Prostate gland (tissue), 2 donors: ENCODE results near the gene FGGY. TPM values are rescaled to one million over a fixed set of nuclear protein-coding genes. Genes with fewer than 3 reads are reported as not detected.
A peak's percentile ranks its signal among the peaks of the same experiment; 100 is the strongest.

Experiments used
- DNase-seq: peaks from one replicate; pipeline ENCODE4 v3.0.0-alpha.2; 2019; ENCODE audit warnings: low spot score
- H3K27ac ChIP-seq, 2 donors: fragments of 200-600 bp; sonication (generic); 2 replicates each; pipeline ENCODE4 v1.5.1; 2017 to 2019
- H3K27me3 ChIP-seq: fragments of 200-600 bp; sonication (generic); replicated peaks from 2 replicates; pipeline ENCODE4 v1.5.1; 2019; ENCODE audit not compliant: insufficient read depth
- H3K36me3 ChIP-seq, 2 donors: fragments of 200-600 bp; sonication (generic); 1 replicate in 1 of 2; 2 replicates in 1 of 2; pipeline versions ENCODE4 v1.5.1 to v1.8.1; 2017 to 2019
- H3K4me1 ChIP-seq: fragments of 200-600 bp; sonication (generic); replicated peaks from 2 replicates; pipeline ENCODE4 v1.5.1; 2019
- H3K4me3 ChIP-seq, 2 donors: fragments of 200-600 bp; sonication (generic); 2 replicates each; pipeline ENCODE4 v1.5.1; 2017 to 2019
- H3K9me3 ChIP-seq: fragments of 200-600 bp; sonication (generic); 2 replicates; pipeline ENCODE4 v1.5.1; 2017
- POLR2A ChIP-seq: fragments of 450-650 bp; IDR thresholded peaks from one replicate; pipeline ENCODE4 v1.6.1; 2016; ENCODE audit warnings: antibody characterized with exemption, mild to moderate bottlenecking
- POLR2AphosphoS5 ChIP-seq: sonication (generic); formaldehyde crosslinking; IDR thresholded peaks from one replicate; pipeline ENCODE4 v1.6.1; 2017; ENCODE audit warnings: antibody characterized with exemption
- WGBS: methylation state at CpG from one replicate; pipeline ENCODE4 v1.1.5; 2018; 5-methylcytosine and 5-hydroxymethylcytosine counted together
- intact Hi-C: fragments of 100-400 bp; cut with DNase I; formaldehyde crosslinking; loops from one replicate; pipeline ENCODE4 v1.14.2; 2022
- total RNA-seq, 2 donors: library from RNA; depleted of rRNA; stranded (reverse); fragments of >200 nt; gene quantifications; one replicate each; pipeline ENCODE4 v1.1.0, GENCODE V29; 2016
- TF ChIP-seq, protein P1 (sequence below), 4 experiments: fragments of 200-600 bp in 2 of 4; fragments of 450-650 bp in 2 of 4; sonication (generic) in 2 of 4; IDR thresholded peaks; 1 replicate in 3 of 4; 2 replicates in 1 of 4; pipeline ENCODE4 v1.5.1; 2016 to 2019; ENCODE audit warnings: antibody characterized with exemption in 4 of 4, mild to moderate bottlenecking in 2 of 4, moderate library complexity in 2 of 4

Gene FGGY
- total RNA-seq, 2 donors from 2014 or later, result 28.6 to 32.2 TPM

DNA sequence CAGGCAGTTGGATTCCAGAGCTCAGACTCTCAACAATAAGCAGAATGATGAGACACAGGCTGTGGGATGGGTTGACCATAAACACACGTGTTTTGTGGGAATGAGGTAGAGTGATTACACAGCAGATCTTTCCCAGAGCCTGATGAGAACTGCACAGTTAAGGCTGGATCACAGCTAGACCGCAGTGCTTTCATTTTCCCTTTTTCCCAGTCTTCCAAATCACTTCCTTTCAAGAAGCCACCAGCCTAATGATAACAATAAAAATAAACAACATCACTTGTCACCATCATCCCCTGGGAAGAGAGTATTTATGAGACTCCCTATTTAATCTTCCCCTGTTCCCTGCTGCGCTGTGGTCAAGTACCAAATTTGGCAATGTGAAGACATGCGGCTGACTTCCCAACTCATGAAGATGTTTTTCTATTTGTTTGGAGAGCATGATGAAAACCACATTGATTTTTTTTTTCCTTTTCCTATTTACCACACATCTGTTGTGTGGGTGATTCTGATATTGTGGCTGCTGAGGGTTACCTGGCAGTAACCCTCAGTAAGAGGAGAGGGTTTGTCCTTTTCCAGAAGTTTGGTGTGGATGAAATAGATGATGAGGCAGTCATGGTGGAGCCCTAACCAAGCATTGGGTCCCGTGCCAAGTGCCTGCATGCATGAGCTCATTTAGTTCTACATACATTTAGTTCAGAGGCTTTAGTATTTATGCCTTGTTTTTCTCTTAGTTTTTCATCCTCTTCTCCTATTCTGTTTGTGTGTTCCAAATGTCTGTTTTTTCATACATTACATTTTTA, 268.9 kb downstream of the FGGY start:
- Histone ChIP-seq H3K4me1 (no peaks in the 10 kb centered on the region), H3K9me3 (no peaks in the 10 kb centered on the region), H3K27me3 (no peaks in the 10 kb centered on the region), H3K36me3 (no peaks in the 10 kb centered on the region), H3K27ac (peak overlapping the region in 1 of 2 donors; percentile 20), H3K4me3 (no peak overlapping the region)
- intact Hi-C loops, result no loop called here
- no peak for DNase-seq
- TF ChIP-seq, protein P1, sequence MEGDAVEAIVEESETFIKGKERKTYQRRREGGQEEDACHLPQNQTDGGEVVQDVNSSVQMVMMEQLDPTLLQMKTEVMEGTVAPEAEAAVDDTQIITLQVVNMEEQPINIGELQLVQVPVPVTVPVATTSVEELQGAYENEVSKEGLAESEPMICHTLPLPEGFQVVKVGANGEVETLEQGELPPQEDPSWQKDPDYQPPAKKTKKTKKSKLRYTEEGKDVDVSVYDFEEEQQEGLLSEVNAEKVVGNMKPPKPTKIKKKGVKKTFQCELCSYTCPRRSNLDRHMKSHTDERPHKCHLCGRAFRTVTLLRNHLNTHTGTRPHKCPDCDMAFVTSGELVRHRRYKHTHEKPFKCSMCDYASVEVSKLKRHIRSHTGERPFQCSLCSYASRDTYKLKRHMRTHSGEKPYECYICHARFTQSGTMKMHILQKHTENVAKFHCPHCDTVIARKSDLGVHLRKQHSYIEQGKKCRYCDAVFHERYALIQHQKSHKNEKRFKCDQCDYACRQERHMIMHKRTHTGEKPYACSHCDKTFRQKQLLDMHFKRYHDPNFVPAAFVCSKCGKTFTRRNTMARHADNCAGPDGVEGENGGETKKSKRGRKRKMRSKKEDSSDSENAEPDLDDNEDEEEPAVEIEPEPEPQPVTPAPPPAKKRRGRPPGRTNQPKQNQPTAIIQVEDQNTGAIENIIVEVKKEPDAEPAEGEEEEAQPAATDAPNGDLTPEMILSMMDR (IDR thresholded peaks at IDR 0.05), result no peak
- no peak for TF ChIP-seq POLR2AphosphoS5
- TF ChIP-seq POLR2A, result no peak
- 69% methylated on average over 5 of the region's 5 CpGs for WGBS

DNA sequence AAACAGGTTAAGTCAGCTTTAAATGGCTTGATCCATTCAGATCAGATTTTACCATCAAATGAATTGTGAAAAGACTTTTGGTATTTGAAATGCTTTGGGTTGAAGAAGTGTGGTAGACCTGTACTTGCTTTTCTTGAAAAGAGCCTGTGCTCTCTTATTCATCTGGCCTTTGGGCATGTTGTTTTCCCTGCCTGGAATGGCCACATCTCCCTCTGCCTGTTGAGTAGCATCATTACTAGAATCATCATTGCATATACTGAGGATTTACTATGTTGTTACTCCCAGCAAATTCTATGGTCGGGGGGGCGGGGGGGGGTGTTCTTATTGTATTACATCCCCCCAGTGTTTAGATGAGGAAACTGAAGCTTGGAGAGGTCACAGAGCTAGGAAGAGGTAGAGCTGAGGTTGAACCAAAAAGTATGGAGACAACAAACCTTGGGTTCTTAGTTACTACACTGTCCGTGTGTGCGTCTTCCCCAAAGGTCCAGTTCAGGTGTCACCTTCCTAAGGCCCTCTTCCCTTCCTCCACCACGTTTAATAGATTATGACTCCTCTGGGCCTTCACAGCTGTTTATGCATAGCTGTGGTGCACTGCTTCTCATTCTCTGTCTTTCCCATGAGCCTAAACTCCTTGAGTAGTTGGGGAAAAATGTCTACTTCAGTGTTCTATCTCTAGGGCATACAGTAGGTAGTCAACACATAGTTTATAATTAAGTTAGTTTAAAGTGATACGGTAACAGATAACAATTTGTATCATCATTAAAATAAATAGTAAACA, 271.5 kb downstream of the FGGY start:
- no peaks in the 10 kb centered on the region for H3K36me3 ChIP-seq
- no peaks in the 10 kb centered on the region for H3K4me1 ChIP-seq
- no peak for DNase-seq
- no peaks in the 10 kb centered on the region for H3K27me3 ChIP-seq
- 87% methylated on average over 6 of the region's 6 CpGs for WGBS
- no peak overlapping the region for H3K4me3 ChIP-seq
- H3K27ac ChIP-seq, result no peak overlapping the region
- no peaks in the 10 kb centered on the region for H3K9me3 ChIP-seq
- no peak for TF ChIP-seq POLR2AphosphoS5
- TF ChIP-seq POLR2A, result no peak
- TF ChIP-seq, protein P1 (IDR thresholded peaks at IDR 0.05), result no peak
- intact Hi-C loops, result no loop called here

DNA sequence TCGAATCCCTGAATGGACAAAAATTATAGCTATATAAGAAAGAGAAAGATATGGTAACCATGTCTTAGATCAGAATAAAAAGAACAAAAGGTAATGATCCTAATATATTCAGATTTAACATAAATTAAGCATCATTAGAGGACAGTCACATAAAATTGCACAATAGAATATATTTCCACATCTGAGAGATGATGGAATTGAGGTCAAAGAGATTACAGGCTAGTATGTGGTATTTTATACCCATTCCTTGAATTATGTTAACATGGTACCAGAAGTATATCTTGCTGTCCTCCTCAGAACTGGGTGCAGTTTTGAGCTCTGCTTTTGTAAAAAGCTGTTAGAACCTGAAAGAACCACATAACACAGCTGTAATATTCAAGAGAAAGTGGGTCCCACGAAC, 272.3 kb downstream of the FGGY start:
- no peaks in the 10 kb centered on the region for H3K36me3 ChIP-seq
- no peaks in the 10 kb centered on the region for H3K4me1 ChIP-seq
- no peak for DNase-seq
- no peaks in the 10 kb centered on the region for H3K27me3 ChIP-seq
- TF ChIP-seq POLR2AphosphoS5, result no peak
- no peak for TF ChIP-seq POLR2A
- TF ChIP-seq, protein P1 (IDR thresholded peaks at IDR 0.05), result no peak
- intact Hi-C loops, result no loop called here
- H3K4me3 ChIP-seq, result no peak overlapping the region
- H3K9me3 ChIP-seq, result no peaks in the 10 kb centered on the region
- 81% methylated on average over 2 of the region's 2 CpGs for WGBS
- H3K27ac ChIP-seq, result no peak overlapping the region

DNA sequence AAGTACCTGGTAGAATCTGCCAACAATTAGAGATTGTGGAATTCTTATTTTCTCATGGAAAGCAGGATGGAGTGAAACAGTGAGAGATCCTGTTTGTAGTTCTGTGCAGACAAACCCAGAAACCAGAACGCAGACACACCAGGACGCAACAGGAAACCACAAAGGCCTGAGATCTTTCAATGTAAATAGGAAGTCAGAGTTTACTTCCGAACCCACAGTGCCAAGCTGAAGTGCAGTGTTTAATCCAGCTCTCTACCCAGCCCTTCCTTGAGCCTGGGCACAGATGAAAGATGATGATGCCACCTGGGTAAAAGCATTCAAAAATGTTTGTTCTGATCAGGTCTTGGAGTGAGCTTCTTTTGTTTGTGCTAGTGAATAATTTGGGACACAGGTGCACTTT, 273.6 kb downstream of the FGGY start:
- no peaks in the 10 kb centered on the region for H3K27me3 ChIP-seq
- H3K4me3 ChIP-seq, result no peak overlapping the region
- no peaks in the 10 kb centered on the region for H3K9me3 ChIP-seq
- H3K4me1 ChIP-seq, result no peaks in the 10 kb centered on the region
- H3K27ac ChIP-seq, result no peak overlapping the region
- WGBS, result 68% methylated on average over 3 of the region's 3 CpGs
- H3K36me3 ChIP-seq, result no peaks in the 10 kb centered on the region
- no peak for DNase-seq
- no peak for TF ChIP-seq POLR2A
- no peak for TF ChIP-seq POLR2AphosphoS5
- TF ChIP-seq, protein P1 (IDR thresholded peaks at IDR 0.05), result no peak
- intact Hi-C loops, result no loop called here
